WI38 (cell line): ENCODE data around the gene NRXN2.
"Not testable (repeated sequence)": the region's sequence is repeated elsewhere in the genome, so short reads cannot be mapped to it uniquely, and the experiment has no call there.

Experiments
- H3K4me3 ChIP-seq: 2 replicates; pipeline ENCODE4 v1.5.1; 2011; ENCODE audit warnings: low read depth, mild to moderate bottlenecking, control low read depth, low read length
- TF ChIP-seq, protein P1 (sequence below): IDR thresholded peaks from 2 replicates; pipeline ENCODE4 v1.5.1; 2012; ENCODE audit warnings: low read depth, mild to moderate bottlenecking, control low read depth, low read length

The NRXN2 gene

DNA sequence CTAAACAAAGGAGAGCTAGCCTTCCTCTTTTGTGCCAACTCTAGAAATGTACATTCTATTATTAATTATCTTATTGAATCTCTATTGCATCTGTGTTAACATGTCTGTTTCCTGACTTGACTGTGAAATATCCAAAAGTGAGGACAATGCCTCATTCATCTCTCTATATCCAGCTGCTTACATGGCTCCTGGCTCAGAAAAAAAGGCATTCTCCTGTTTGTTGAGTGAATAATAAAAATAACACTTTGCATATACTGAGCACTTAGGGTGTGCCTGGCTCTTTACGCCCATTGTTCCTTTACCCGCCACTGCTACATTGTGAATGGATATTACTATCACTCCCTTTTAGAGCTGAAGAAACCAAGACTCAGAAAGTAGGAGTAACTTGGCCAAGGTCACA, 19.9 kb downstream of the NRXN2 start:
- TF ChIP-seq, protein P1, sequence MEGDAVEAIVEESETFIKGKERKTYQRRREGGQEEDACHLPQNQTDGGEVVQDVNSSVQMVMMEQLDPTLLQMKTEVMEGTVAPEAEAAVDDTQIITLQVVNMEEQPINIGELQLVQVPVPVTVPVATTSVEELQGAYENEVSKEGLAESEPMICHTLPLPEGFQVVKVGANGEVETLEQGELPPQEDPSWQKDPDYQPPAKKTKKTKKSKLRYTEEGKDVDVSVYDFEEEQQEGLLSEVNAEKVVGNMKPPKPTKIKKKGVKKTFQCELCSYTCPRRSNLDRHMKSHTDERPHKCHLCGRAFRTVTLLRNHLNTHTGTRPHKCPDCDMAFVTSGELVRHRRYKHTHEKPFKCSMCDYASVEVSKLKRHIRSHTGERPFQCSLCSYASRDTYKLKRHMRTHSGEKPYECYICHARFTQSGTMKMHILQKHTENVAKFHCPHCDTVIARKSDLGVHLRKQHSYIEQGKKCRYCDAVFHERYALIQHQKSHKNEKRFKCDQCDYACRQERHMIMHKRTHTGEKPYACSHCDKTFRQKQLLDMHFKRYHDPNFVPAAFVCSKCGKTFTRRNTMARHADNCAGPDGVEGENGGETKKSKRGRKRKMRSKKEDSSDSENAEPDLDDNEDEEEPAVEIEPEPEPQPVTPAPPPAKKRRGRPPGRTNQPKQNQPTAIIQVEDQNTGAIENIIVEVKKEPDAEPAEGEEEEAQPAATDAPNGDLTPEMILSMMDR = no peak

DNA sequence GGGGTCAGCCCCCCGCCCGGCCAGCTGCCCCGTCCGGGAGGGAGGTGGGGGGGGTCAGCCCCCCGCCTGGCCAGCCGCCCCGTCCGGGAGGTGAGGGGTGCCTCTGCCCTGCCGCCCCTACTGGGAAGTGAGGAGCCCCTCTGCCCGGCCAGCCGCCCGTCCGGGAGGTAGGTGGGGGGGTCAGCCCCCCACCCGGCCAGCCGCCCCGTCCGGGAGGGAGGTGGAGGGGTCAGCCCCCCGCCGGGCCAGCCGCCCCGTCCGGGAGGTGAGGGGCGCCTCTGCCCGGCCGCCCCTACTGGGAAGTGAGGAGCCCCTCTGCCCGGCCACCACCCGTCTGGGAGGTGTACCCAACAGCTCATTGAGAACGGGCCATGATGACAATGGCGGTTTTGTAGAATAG, 21.0 kb downstream of the NRXN2 start:
- H3K4me3 ChIP-seq = not testable (repeated sequence)

More for the DNA sequence above, 19.9 kb downstream of the NRXN2 start:
- no peak overlapping the region for H3K4me3 ChIP-seq

DNA sequence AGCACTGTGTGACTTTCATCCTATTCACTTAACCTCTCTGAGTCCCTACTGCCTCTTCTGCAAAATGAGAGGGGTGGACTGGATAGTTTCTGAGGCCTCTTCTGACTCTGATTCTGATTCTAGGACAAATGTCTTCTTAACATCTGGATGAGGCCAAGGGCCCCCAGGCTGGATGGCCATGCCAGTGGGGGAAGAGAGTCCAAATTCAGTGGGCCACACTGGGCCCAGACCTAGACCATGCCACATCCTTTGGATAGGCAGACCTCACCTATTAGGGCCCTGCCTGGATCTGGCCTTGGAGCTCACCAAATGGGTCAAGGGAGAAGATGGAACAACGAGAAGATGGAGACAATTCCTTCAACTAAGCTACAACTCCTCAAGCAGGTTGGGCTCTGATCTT, 24.6 kb downstream of the NRXN2 start:
- TF ChIP-seq, protein P1 = no peak

DNA sequence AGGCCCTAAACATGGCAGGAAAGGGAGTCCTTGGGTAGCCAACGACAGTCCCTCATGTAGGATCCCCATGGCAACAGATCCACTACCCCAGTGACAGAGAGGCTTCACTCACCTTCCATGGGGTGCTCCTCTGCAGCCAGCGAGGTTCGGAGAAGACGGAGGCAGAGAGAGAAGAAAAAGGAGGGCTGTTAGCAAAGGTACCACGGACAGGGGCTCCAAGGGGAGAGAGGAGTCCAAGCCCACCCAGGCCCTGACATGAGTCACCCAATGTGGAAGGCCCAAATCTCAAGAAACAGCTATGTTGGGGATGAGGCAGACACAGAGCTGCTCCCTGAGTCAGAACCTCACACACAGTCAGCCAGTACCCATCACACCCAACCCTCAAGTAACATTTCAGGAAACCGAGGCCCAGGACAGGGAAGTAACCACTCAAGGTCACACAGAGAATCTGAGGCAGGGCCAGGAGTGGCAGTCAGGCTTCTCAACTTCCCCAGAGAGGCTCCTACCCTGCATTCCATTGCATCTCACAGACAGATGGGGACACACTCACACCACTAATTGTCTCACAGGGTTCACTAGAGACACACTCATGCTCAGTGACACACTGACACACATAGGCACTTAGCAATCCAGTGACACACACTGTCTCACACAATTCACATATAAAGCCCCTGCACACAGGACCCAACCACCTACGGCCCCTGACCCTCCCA, 25.2 kb downstream of the NRXN2 start:
- no peak overlapping the region for H3K4me3 ChIP-seq
- TF ChIP-seq, protein P1 = no peak

More for the DNA sequence above, 24.6 kb downstream of the NRXN2 start:
- no peak overlapping the region for H3K4me3 ChIP-seq

DNA sequence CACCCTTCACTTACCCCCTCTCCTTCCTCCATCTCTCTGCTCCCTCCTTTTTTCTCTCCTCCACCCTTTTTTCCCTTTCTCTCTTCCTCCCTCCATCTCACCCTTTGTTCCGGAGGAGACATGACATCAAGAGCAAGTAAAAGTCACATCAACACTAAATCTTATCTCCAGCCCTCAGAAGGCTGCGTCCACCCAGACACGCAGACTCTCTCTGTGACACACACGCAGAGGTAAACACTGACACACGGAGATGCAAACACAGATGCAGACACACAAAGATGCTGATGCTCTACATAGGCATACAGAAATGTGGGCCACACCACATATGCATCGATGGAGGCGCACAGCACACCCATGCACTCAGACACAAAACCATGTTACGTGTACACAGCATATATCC, 27.0 kb downstream of the NRXN2 start:
- TF ChIP-seq, protein P1 = no peak
- no peak overlapping the region for H3K4me3 ChIP-seq

DNA sequence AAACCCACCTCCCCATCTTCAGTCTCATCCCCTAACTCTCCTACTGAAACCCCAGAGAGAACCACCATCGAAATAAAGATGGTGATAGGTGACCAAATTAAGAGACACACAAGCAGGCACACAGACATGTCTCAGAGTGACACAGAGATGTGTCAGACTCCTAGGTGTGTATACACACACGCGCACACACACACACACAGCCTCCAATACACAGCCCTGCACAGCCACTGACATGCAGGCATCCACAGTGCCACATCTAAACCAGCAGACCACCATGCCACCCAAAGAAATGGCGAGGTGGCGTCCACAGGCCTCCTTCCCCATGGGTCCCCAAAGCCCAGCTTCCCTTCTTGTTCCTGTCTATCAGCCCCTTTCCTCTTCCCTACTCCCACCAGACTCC, 27.4 kb downstream of the NRXN2 start:
- TF ChIP-seq, protein P1 = no peak
- H3K4me3 ChIP-seq = no peak overlapping the region

DNA sequence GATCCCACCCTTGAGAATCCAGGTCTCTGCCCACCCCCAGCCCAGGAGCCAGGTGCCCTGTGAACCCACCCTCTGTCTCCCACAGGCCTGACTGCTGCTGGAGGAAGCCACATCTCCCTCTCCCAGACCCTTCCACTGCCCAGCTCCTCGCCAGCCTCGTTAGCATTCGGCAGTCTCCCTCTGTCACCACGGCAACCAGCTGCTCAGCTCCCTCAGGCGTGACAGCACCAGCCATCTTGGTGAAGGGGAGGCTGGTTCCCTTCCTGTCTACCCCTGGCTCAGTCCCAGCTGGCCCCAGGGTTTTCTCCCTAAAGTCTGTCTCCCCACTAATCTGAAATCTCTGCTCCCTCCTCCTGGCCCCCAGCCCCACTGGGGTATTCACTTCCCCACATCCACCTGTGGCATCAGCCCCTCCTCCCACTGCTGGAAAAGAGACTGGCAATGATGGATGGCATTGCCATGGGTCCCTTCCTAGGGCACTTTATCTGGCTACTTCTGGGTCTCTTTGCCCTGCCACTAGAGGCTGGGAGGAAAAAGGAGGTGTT, 28.1 kb downstream of the NRXN2 start:
- TF ChIP-seq, protein P1 = no peak
- no peak overlapping the region for H3K4me3 ChIP-seq
